A673 (cell line): ENCODE results near the gene CDH4. TPM values are rescaled to one million over a fixed set of nuclear protein-coding genes. Genes with fewer than 3 reads are reported as not detected.

ENCODE experiments used
- BruUV-seq: library from RNA; stranded (reverse); fragments of 400-500 nt; replicated peaks from 2 replicates; lab custom pipeline; 2021; lab: Mats Ljungman, UMichigan
- CTCF ChIA-PET: fragments of 300-600 bp; sonication (Branson Sonifier 250); formaldehyde crosslinking; loops from one replicate; lab custom pipeline; 2022; ENCODE audit warnings: antibody characterized with exemption; lab: Charles Lee
- POLR2A ChIA-PET: fragments of 300-600 bp; sonication (Branson Sonifier 250); formaldehyde crosslinking; loops from one replicate; lab custom pipeline; 2022; ENCODE audit warnings: antibody characterized with exemption; ENCODE audit not compliant: low non-redundant PET; lab: Charles Lee
- DNase-seq: peaks from one replicate; pipeline ENCODE4 v3.0.0-alpha.2; 2015; ENCODE audit warnings: low spot score
- H3K27ac ChIP-seq: fragments of 200-600 bp; sonication (generic); 2 replicates; pipeline ENCODE4 v1.5.1; 2016; ENCODE audit warnings: mixed run types, low read depth, mild to moderate bottlenecking, mixed read lengths, antibody characterized with exemption, low read length; ENCODE audit not compliant: poor library complexity, severe bottlenecking
- H3K27me3 ChIP-seq: fragments of 200-600 bp; sonication (generic); replicated peaks from 2 replicates; pipeline ENCODE4 v1.6.1; 2017; ENCODE audit warnings: mixed run types, low read depth, mild to moderate bottlenecking, mixed read lengths, antibody characterized with exemption, low read length; ENCODE audit not compliant: insufficient read depth, poor library complexity
- H3K36me3 ChIP-seq: fragments of 200-600 bp; sonication (generic); 2 replicates; pipeline ENCODE4 v1.6.1; 2016; ENCODE audit warnings: mixed run types, mild to moderate bottlenecking, mixed read lengths, antibody characterized with exemption, low read length; ENCODE audit not compliant: insufficient read depth, poor library complexity, severe bottlenecking
- H3K4me1 ChIP-seq: fragments of 200-600 bp; sonication (generic); 2 replicates; pipeline ENCODE4 v1.6.1; 2017; ENCODE audit warnings: mixed run types, mild to moderate bottlenecking, mixed read lengths, antibody characterized with exemption, low read length; ENCODE audit not compliant: insufficient read depth, poor library complexity, severe bottlenecking
- H3K4me3 ChIP-seq: fragments of 200-600 bp; sonication (generic); 2 replicates; pipeline ENCODE4 v1.5.1; 2016; ENCODE audit warnings: low read depth, mixed run types, mild to moderate bottlenecking, mixed read lengths, low read length; ENCODE audit not compliant: poor library complexity, severe bottlenecking
- H3K9me3 ChIP-seq: fragments of 200-600 bp; sonication (generic); 2 replicates; pipeline ENCODE4 v1.6.1; 2016; ENCODE audit warnings: mixed run types, low read depth, mild to moderate bottlenecking, mixed read lengths, antibody characterized with exemption, low read length; ENCODE audit not compliant: poor library complexity, severe bottlenecking
- CTCF ChIP-seq: fragments of 300-800, 200-600 bp; sonication (generic); conservative IDR thresholded peaks from 2 replicates; pipeline ENCODE4 v1.5.1; 2017; ENCODE audit warnings: low read depth, mild to moderate bottlenecking, antibody characterized with exemption, low read length, moderate library complexity, mixed read lengths
- EZH2 ChIP-seq: fragments of 200-600 bp; sonication (generic); IDR thresholded peaks from 2 replicates; pipeline ENCODE4 v1.6.1; 2017; ENCODE audit warnings: borderline replicate concordance, low read depth, mild to moderate bottlenecking, mixed read lengths, antibody characterized with exemption, low read length; ENCODE audit not compliant: poor library complexity, severe bottlenecking
- intact Hi-C: fragments of 100-400 bp; cut with micrococcal nuclease; formaldehyde crosslinking; loops from one replicate; pipeline ENCODE4 v1.10.0; 2022; ENCODE audit not compliant: unreplicated experiment
- total RNA-seq: library from RNA; stranded (reverse); gene quantifications from 2 replicates; pipeline ENCODE4 v1.2.3, GENCODE V29; 2021

CDH4 gene
- total RNA-seq, 1 experiment from 2014 or later: 8.3 TPM

DNA sequence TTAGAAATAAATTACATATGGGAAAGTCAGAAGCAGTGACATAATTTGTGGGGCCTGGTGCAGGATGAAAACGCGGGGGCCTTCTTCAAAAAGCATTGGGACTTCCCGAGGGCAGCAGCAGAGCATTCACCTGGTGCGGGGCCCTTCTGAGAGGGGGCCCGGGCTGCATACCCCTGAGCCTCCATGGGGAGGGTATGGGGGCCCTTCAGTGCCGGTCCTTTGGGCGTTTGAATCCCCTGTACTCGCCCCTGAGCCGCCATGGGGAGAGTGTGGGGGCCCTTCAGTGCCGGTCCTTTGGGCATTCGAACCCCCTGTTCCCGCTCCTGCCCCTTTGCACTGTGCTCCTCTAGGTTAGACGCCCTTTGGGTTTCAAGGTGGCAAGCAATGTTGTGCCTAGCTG, 283.5 kb downstream of the CDH4 start:
- no peak overlapping the region for H3K4me3 ChIP-seq
- no peaks in the 10 kb centered on the region for H3K4me1 ChIP-seq
- H3K27me3 ChIP-seq: peaks cover 20% of the 10 kb centered on the region
- no peak for TF ChIP-seq EZH2
- TF ChIP-seq CTCF: no peak
- no peaks in the 10 kb centered on the region for H3K36me3 ChIP-seq
- intact Hi-C loops: no loop called here
- no peak for DNase-seq
- no peaks in the 10 kb centered on the region for H3K9me3 ChIP-seq
- CTCF ChIA-PET: no interaction called here
- H3K27ac ChIP-seq: no peak overlapping the region
- POLR2A ChIA-PET: no interaction called here
- no TSS peak for BruUV-seq

DNA sequence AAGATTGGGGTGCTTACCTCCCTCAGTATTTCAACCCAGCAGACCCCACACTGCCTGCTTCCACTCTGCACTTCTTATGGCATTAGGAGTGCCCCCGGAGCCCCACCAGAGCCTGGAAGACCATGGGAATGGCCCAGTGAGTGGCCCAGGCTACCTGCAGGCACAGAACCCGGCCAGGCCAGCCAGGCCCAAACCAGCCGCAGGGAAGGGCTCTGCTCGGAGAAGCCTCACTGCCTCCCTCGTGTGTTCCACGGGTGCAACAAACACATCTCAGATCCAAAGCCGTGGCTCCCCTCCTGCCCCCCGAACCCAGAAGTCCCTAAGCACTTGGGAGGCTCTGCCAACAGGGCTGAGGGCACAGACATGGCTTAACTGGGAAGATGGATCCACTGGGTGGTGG, 283.9 kb downstream of the CDH4 start:
- no peak for DNase-seq
- H3K9me3 ChIP-seq: no peaks in the 10 kb centered on the region
- H3K36me3 ChIP-seq: no peaks in the 10 kb centered on the region
- no peak overlapping the region for H3K27ac ChIP-seq
- H3K4me3 ChIP-seq: no peak overlapping the region
- intact Hi-C loops: no loop called here
- no TSS peak for BruUV-seq
- POLR2A ChIA-PET: no interaction called here
- peaks cover 20% of the 10 kb centered on the region for H3K27me3 ChIP-seq
- no peak for TF ChIP-seq EZH2
- TF ChIP-seq CTCF: no peak
- CTCF ChIA-PET: no interaction called here
- no peaks in the 10 kb centered on the region for H3K4me1 ChIP-seq

GRCh38 chr20:61536671-61537070, 284.6 kb downstream of the CDH4 start:
- Histone ChIP-seq H3K27ac (no peak overlapping the region), H3K27me3 (peaks cover 24% of the 10 kb centered on the region), H3K36me3 (no peaks in the 10 kb centered on the region), H3K4me1 (no peaks in the 10 kb centered on the region), H3K4me3 (no peak overlapping the region), H3K9me3 (no peaks in the 10 kb centered on the region)
- TF ChIP-seq CTCF: no peak
- no peak for TF ChIP-seq EZH2
- POLR2A ChIA-PET: no interaction called here
- CTCF ChIA-PET: no interaction called here
- no peak for DNase-seq
- intact Hi-C loops: no loop called here
- no TSS peak for BruUV-seq
